ENCODE results near the gene DOCK8.

DOCK8 gene

DNA sequence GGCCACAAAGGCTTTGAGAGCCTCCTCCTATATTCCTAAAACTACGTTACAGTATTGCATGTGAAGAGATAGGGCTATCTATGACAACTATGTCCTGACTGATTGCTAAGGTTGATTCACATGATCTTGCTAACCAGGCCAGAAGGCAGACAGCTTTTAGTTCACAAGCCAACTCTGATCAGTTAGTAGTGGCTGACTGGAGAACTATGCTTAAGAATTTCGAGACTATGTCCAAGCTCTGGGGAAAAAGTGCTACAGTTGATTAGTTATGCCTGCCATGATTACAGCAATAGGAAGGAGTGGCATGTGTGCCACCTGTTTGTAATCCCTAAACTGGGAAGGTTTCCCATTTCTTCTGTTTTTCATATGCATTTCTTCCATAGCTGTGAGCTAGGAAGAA is 223.4 kb downstream of the DOCK8 start:
- no peak for DNase-seq (ENCODE audit: low read depth, low spot score)
- H3K4me3 ChIP-seq (ENCODE audit: low read length): no peak overlapping the region

GRCh38 chr9:438961-439768 is 224.5 kb downstream of the DOCK8 start:
- no peak for DNase-seq (ENCODE audit: low read depth, low spot score)
- H3K4me3 ChIP-seq (ENCODE audit: low read length): no peak overlapping the region

GRCh38 chr9:441126-441525 is 226.5 kb downstream of the DOCK8 start:
- no peak for DNase-seq (ENCODE audit: low read depth, low spot score)
- H3K4me3 ChIP-seq (ENCODE audit: low read length): no peak overlapping the region

DNA sequence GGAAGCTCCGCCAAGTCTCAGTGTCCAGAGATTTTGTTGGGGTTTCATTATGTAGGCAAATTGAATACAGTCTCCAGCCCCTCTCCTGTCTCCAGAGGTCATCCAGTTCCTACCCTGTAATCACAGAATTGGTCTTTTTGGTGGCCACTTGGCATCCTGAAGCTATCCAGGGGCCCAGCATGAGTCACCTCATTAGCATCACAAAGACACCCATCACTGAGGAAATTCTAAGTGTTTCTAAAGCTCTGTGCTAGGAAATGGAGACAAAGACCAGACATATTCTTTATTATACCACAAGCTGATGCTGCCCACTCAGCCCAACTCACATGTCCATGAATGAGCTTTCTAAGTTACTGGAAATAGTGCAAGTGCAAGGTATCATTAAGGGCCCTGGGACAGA is 229.9 kb downstream of the DOCK8 start:
- H3K4me3 ChIP-seq (ENCODE audit: low read length): no peak overlapping the region
- DNase-seq (ENCODE audit: low read depth, low spot score): no peak

DNA sequence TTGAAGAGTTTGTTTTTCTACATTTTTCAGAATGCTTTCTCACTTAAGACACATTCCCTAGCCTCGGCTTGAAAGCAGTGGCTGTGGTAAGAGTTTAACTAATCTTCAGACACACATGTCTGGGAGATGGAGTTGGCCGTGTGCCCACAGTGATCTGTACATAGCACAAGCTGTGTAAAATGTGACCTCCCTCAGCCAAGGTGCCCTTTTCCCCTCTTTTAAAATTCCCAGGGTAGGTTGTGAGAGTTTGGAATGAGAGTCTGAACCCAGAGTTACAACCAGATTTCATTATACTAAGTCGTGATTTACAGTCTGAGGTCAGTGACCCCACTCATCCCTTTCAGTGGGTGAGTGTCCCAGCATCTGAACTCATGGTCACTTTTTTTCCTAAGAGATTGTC is 230.4 kb downstream of the DOCK8 start:
- H3K4me3 ChIP-seq (ENCODE audit: low read length): no peak overlapping the region
- no peak for DNase-seq (ENCODE audit: low read depth, low spot score)

DNA sequence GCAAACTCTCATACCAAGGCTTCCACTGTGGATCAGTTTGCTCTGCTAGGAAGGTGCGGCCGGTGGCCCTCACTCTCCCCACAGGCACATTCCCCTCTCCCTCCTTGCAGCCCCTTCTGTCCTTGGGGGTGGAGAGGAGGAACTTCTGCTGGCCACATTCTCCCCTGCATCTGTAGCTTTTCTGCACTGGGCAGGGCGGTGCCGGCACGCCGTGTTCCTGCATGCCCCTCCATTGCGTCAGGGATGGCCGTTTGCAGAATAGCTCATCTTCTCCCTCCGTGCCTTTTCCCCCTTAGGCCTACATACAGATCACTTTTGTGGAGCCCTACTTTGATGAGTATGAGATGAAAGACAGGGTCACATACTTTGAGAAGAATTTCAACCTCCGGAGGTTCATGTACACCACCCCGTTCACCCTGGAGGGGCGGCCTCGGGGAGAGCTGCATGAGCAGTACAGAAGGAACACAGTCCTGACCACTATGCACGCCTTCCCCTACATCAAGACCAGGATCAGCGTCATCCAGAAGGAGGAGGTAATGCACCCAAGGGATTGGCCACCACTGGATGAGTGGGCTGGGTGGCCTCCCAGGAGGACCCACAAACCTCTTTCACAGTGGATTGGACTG is 231.5 kb downstream of the DOCK8 start:
- H3K4me3 ChIP-seq (ENCODE audit: low read length): no peak overlapping the region
- no peak for DNase-seq (ENCODE audit: low read depth, low spot score)

DNA sequence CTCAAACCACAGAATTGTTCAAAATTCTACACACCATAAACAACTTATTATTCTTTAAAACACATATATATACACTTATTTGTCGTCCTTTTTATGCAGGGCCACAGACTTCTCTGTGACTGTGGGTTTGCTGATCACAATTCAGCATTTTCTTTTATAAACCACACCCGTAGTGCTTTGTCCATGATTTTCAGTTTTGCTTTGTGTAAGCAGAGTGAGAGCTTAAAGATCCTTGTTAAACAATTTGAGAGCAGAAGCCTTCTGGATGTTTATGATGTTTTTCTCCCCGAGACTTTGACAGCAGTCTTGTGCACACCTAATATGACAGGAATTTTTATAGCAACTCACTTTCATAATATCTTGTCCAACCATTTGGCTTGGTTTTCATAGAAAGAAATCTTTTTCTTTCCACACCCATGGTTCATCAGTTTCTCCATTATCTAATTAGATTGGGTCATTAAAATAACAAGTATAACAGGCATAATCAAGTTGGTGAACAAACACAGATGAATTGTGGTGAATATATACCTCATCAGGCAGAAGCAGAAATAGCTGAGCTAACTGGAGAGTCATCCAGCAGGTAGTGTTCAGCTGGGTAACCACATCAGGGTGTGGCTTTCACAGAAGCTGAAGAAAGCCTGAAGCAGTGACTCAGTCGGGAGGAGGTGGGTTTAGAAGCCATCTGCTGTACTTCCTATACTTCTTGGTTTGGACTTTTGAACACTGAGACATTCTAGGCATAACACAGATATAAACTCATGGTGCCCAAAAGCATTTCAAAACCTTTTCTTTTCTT is 232.8 kb downstream of the DOCK8 start:
- H3K4me3 ChIP-seq (ENCODE audit: low read length): no peak overlapping the region

GRCh38 chr9:450057-450456 is 235.4 kb downstream of the DOCK8 start:
- H3K4me3 ChIP-seq (ENCODE audit: low read length): no peak overlapping the region
- DNase-seq (ENCODE audit: low read depth, low spot score): no peak

More for the DNA sequence above, 232.8 kb downstream of the DOCK8 start:
- DNase-seq (ENCODE audit: low read depth, low spot score): peak; percentile 67

- no peak for DNase-seq (ENCODE audit: low read depth, low spot score)
Measured at GRCh38 chr9:450561-450960, 235.9 kb downstream of the DOCK8 start.

DNA sequence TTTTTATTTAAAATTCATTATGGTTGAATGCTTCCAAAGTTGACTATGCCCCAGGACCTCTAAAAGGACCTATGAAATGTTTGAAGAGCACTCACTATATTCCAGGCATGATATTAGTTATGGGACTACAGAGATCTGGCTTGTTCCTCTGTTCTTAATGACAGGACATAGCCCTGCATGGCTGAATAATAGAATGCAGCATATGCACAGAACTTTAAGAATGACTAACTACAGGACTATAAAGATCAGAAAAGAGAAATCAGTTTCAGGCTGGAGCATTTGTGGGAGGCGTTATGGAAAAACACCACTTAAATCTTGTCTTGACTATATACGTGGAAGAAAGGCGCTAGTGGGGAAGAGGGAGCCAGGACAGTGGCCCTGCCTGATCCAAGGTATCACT is 239.2 kb downstream of the DOCK8 start:
- no peak for DNase-seq (ENCODE audit: low read depth, low spot score)
- no peak overlapping the region for H3K4me3 ChIP-seq (ENCODE audit: low read length)

More at GRCh38 chr9:450561-450960, 235.9 kb downstream of the DOCK8 start:
- H3K4me3 ChIP-seq (ENCODE audit: low read length): no peak overlapping the region

DNA sequence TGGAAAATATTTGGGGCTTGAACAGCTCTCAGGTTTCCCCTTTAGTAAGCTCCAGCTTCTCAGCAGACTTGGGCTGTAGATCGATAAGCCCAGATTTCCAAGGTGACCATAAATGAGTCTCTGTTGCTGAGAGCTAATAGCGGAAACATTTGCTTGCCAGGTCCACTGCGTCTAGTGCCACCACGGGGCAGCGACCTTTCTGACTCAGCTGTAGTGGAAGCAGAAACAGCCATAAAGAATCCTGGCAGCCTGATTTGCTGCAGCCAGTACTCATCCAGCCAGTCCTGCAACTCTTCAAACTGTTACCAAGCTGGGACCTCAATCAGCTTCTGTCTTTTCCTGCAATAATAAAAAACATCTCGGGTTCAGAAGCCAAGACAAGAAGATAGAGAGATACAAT is 241.7 kb downstream of the DOCK8 start:
- DNase-seq (ENCODE audit: low read depth, low spot score): no peak
- no peak overlapping the region for H3K4me3 ChIP-seq (ENCODE audit: low read length)

GRCh38 chr9:458590-458989 is 243.9 kb downstream of the DOCK8 start:
- no peak for DNase-seq (ENCODE audit: low read depth, low spot score)
- H3K4me3 ChIP-seq (ENCODE audit: low read length): no peak overlapping the region

- H3K4me3 ChIP-seq (ENCODE audit: low read length): no peak overlapping the region
- DNase-seq (ENCODE audit: low read depth, low spot score): peak; percentile 20
Measured at GRCh38 chr9:459491-460444, 245.1 kb downstream of the DOCK8 start.

DNA sequence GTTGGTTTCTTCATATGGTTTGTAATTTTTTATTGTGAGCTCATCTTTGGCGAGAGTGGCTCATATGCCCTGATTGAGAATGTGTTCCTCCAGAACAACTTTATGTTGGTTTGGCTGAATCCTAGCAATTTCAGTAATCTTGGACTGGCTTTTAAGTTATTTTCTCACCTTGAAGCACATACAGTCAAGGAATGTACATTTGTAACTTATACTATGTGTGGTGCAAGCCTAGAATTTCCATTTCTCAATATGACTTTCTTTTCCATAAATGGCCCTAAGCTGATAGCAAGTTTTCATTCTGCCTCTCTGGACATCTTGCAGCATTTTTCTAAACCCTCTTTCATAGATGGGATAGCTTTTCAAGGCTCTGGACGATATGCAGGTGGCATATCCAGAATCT is 247.5 kb downstream of the DOCK8 start:
- H3K4me3 ChIP-seq (ENCODE audit: low read length): no peak overlapping the region
- DNase-seq (ENCODE audit: low read depth, low spot score): no peak

GRCh38 chr9:462606-463005 is 247.9 kb downstream of the DOCK8 start:
- no peak overlapping the region for H3K4me3 ChIP-seq (ENCODE audit: low read length)
- no peak for DNase-seq (ENCODE audit: low read depth, low spot score)

DNA sequence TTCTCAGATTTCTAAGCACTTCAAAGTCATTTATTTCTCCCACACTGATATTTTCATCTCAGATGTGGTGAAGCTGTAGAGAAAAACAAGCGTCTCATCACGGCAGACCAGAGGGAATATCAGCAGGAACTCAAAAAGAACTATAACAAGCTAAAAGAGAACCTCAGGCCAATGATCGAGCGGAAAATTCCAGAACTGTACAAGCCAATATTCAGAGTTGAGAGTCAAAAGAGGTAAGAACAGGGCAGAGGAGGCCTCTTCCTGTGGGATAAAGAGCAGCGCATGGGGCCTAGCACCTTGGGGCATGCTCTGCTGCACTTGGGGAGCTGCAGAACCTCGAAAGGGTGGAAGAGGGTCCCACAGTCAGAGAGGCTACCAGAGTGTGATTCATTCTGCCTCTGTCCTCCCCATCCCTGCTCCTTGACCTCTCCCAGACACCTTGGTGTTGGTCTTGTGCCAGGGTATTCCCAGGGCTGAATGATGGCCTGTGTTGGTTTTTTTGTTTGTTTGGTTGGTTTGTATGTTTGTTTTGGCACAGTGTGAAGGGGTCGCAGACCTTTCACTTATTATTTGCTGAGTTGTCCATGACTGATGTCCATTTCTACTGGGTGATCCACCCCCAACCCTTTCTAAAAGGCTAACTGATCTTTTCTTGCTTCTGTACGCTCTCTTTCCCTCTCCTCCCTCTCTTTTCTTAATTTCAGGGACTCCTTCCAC is 248.9 kb downstream of the DOCK8 start:
- DNase-seq (ENCODE audit: low read depth, low spot score): no peak
- no peak overlapping the region for H3K4me3 ChIP-seq (ENCODE audit: low read length)

GRCh38 chr9:466747-467146 is 252.1 kb downstream of the DOCK8 start:
- H3K4me3 ChIP-seq (ENCODE audit: low read length): no peak overlapping the region
- no peak for DNase-seq (ENCODE audit: low read depth, low spot score)

GRCh38 chr9:468766-469426 is 254.2 kb downstream of the DOCK8 start:
- H3K4me3 ChIP-seq (ENCODE audit: low read length): no peak overlapping the region
- no peak for DNase-seq (ENCODE audit: low read depth, low spot score)
